ENCODE data around the gene SFSWAP.
"Not testable (repeated sequence)": the region's sequence is repeated elsewhere in the genome, so short reads cannot be mapped to it uniquely, and the experiment has no call there.

SFSWAP gene

DNA sequence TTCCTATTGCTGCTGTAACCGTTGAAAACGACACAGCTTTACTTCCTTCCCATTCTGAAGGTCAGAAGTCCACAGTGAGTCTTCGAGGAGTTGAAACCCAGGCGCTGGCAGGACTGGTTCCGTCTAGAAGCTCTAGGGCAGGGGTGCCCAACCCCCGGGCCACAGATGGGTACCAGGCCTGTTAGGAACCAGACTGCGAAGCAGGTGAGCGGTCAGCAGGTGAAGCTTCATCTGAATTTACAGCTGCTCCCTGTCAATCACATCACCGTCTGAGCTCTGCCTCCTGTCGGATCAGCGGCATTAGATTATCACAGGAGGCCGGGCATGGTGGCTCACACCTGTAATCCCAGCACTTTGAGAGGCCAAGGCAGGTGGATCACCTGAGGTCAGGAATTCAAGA lies 12.6 kb upstream of the SFSWAP start:
- no peak for DNase-seq (ENCODE audit: extremely low spot score, insufficient read length, low read depth)
- FAIRE-seq, result no peak

DNA sequence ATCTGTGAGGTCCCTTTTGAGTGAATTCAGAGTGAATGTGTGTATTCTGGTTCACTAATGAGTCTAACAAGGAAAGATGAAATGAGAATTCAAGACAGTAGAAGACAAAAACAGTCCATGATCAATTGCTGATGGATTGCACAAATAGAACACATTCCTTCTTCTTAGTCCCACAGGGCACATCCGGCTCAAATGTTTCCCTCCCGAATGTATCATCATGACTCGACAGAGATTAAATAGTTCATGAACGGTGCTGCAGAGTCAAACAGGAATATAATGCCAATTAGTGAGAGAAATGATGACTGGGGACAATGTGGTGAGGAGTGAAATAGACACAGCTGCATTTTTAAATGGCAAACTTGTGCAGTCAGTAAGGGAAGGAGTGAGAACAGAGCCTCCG lies 11.5 kb upstream of the SFSWAP start:
- DNase-seq (ENCODE audit: extremely low spot score, insufficient read length, low read depth) (no peak), FAIRE-seq (no peak)

DNA sequence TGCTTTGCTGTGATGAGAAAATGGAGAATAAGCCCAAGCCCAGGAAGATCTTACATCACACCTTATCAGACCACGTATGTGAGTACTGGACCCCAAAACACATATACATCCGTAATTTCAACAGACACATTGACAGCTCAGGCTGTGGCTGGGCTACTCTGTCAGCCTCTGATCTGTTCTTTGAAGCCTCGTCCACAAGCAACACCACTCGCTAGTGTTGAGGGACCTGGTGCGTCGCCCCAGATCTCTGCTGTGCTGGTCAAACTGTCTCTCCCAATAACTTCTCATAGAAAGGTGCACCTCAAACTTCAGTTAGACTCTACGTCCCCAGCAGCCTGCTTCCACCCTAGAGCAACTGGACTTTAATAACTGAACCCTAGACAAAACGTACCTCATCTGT lies 10.6 kb upstream of the SFSWAP start:
- FAIRE-seq (no peak), DNase-seq (ENCODE audit: extremely low spot score, insufficient read length, low read depth) (no peak)

DNA sequence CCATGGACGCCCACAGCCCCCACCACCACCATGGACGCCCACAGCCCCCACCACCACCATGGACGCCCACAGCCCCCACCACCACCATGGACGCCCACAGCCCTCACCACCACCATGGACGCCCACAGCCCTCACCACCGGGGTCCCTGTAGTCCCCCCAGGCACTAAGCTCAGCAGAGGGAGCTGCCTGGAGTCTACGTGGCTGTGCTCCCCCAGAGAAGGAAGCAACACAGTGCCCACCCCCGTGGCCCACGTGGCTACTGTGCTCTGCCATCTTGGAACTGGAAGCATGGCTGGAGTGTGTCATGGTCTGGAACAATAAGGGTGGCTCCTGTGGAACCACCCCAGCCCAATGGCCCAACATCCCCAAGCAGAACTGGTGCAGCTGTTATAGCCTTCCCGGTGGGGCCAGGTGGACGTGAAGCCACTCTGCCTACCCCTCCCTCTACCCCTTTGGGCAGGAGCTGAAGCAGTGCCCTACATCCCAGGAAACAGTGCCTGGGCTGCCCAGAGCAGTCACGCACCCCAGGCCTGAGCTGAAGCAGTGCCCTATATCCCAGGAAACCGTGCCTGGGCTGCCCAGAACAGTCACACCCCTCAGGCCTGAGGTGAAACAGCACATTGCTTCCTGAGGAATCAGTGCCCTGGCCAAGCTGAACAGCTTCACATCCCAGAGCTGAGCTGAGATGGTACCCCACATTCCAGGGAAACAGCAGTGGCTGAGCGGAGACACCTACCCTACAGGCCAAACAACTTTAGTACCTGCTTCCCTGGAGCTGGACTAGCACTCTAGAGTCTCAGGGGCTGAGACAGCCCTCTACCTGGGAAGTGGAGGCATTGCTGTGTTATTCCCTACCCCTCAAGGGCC lies 9.0 kb upstream of the SFSWAP start:
- no peak for FAIRE-seq
- no peak for DNase-seq (ENCODE audit: extremely low spot score, insufficient read length, low read depth)

DNA sequence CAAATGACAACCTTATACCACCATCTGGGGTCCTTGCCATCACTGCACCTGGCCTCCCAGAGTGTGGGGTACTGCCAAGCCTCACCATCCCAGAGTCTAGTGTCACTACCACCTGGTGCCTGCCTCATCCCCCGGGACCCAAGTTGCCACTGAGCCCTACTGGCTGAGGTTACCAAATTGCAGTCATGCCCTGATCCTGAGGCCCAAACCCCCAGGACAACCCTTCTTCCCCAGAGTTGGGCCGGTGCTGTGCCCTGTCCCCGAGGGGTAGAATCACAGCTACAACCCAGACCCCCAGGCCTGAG lies 8.4 kb upstream of the SFSWAP start:
- FAIRE-seq, result no peak
- DNase-seq (ENCODE audit: extremely low spot score, insufficient read length, low read depth), result no peak

DNA sequence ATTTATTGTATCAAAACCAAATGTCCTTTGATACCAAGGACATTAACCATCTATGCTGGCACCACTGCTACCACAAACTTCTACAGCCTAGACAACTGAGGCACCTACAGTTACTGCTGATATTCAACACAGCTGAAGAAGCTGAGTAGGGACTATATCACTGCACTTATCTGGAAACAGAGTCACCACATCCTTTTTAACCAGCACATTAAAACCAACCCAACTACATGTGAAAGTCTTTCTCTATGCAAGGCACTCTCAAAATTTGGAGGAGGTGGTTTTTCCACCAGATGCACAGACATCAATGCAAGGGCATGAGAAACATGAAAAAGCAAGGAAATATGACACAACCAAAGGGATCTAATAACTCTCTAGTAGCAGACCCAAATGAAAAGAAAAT lies 7.7 kb upstream of the SFSWAP start:
- no peak for FAIRE-seq
- no peak for DNase-seq (ENCODE audit: extremely low spot score, insufficient read length, low read depth)

DNA sequence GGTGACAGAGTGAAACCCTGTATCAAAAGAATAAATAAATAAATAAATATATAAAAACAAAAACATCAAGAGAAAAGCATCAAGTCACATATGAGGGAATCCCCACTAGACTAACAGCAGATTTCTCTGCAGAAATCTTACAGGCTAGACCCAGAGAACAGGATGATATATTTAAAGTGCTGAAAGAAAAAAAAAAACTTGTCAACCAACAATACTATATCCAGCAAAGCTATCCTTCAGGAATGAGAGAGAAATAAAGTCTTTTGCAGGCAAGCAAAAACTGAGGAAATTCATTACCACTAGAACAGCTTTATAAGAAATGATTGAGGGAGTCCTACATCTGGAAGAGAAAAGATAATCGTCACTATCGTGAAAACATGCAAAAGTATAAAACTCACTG lies 6.4 kb upstream of the SFSWAP start:
- DNase-seq (ENCODE audit: extremely low spot score, insufficient read length, low read depth) (no peak), FAIRE-seq (no peak)

DNA sequence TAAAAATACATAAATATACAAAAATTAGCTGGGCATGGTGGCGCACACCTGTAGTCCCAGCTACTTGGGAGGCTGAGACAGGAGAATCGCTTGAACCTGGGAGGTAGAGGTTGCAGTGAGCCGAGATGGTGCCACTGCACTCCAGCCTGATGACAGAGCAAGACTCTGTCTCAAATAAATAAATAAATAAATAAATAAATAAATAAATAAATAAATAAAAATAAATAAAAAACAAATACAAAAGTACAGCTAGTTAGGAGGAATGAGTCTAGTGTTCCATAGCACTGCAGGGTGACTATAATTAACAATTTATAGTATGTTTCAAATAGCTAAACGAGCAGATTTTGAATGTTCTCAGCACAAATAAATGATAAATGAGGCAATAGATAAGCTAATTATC lies 4.2 kb upstream of the SFSWAP start:
- DNase-seq (ENCODE audit: extremely low spot score, insufficient read length, low read depth); FAIRE-seq: not testable (repeated sequence)

DNA sequence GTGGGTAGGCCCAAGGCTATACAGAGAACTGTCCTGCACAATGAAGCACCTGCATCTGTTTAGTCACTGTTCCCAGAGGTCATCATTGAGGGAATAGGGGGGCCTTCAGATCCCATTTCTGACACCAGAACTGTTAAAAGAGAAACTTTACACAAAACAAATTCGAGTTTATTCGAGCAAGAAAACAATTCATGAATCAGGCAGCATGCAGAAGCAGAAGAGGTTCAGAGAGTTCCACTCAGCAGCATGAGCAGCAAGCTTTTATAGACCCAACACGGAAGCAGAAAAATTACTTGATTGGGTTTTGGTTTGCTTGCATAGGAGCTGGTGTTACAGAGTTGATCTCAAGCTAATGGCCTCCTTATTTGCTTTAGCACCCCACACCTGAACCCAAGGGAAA lies 1.7 kb upstream of the SFSWAP start:
- FAIRE-seq, result no peak

DNA sequence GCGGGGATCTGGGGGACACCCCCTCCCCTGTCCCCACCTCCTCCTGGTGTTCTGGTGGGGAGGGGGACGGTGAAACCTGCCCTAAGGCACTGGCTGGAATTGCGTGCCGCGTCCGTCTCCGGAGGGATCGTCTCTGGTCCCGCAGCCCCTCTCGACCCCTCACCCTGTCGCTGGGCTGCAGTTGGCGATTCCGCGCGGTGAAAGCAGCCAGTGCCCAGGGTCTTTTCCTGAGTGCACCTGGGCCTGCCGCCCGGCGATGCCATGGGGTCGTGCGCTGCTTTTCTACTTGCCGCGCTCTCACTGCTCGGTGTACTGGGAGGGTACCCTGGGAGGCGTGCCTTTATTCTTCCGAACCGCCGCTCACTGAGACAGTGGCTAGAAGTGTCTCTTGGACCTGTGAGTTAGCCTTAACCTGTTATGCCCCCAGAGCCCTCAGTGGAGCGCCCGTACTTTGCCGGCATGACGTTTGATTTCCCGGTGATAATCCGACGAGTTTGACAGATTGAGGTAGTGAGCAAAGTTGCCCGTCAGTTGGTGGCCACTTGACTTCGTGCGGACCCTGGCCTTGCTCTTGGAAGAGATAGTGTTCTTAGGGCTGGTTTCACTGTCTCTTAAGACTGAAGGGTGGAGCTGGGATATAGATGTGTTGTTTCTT lies 788 bp downstream of the SFSWAP start:
- DNase-seq (ENCODE audit: extremely low spot score, insufficient read length, low read depth) (no peak), FAIRE-seq (no peak)

More for the DNA sequence above, 1.7 kb upstream of the SFSWAP start:
- DNase-seq (ENCODE audit: extremely low spot score, insufficient read length, low read depth), result no peak

DNA sequence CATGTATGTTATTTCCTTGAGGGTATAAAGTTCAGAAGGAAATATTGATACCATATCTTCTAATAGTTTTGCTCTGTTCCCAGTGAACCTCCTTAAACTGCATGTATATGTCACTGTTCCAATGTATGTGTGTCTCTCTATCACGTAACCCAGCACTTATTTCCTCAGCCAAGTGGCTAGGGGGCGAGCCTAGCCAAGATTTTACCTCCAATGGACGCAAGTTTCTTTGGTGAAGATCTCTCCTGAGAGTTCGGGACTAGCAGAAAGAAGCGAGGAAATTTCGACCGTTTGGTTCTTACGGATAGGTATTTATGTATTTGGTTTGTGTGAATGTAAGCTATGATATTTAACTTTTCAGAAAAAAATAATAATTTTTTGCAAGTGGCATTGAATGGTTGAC lies 2.5 kb downstream of the SFSWAP start:
- FAIRE-seq, result no peak
- DNase-seq (ENCODE audit: extremely low spot score, insufficient read length, low read depth), result no peak

DNA sequence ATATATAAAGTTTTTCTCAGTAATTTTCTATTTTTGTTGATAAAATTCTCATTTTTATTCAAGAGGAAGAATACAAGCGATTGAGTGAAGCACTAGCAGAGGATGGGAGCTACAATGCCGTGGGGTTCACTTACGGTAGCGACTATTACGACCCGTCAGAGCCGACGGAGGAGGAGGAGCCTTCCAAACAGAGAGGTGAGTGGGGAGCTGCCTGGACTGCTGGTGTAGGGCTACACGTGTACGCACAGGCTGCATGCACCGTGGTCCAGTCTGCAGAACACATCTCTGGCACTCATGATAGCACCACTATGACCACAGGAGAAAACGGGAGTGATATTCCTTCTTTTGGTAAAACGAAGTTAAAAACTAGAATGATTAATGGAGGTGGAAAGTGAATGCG lies 3.9 kb downstream of the SFSWAP start:
- no peak for FAIRE-seq
- DNase-seq (ENCODE audit: extremely low spot score, insufficient read length, low read depth), result no peak

DNA sequence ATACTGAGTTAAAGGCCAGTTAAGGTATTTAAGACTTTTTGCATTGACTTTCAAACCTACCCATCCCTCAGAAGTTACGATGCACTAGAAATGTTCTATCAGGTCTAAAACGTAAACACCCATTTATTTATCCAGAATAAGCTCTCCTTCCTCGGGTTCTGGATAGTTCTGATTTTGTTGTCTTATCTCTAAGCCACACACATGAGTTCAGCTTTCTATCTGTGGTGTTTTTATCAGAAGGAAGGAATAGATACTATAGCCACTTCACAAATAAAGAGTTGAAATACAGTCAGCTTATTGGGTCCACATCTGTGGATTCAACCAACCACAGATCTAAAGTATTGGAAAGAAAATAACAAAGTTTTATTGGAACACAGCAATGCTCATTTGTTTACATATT lies 5.4 kb downstream of the SFSWAP start:
- no peak for FAIRE-seq
- DNase-seq (ENCODE audit: extremely low spot score, insufficient read length, low read depth), result no peak

DNA sequence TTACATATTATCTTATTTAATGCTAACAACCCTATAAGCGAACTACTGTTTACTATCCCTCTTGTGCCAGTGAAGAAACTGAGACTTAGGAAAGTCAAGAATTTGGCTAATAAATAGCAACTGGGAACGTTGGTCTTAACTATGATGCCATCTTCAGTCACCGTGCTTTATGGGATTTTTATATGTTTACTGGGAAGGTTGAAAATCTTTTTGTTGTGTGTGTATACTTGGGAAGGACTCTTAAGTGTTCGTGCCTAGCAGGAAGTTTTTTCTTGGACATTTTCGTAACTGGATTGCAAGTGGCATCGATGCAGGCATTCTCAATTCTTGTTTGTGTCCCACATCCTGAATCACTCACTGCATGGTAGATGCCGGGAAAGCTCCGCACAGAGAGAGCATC lies 9.4 kb downstream of the SFSWAP start:
- no peak for FAIRE-seq
- DNase-seq (ENCODE audit: extremely low spot score, insufficient read length, low read depth), result no peak

DNA sequence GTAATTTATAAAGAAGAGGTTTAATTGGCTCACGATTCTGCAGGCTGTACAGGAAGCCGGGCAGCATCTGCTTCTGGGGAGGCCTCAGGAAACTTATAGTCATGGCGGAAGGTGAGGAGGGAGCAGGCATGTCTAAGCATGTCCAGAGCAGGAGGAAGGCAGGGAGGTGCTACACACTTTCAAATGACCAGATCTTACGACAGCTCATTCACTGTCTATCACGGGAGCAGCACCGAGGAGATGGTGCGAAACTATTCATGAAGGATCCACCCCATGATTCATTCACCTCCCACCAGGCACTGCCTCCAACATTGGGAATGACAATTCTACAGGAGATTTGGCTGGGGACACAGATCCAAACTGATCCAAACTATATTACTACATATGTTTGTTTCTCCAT lies 10.0 kb downstream of the SFSWAP start:
- no peak for DNase-seq (ENCODE audit: extremely low spot score, insufficient read length, low read depth)
- peak; percentile 31 for FAIRE-seq

DNA sequence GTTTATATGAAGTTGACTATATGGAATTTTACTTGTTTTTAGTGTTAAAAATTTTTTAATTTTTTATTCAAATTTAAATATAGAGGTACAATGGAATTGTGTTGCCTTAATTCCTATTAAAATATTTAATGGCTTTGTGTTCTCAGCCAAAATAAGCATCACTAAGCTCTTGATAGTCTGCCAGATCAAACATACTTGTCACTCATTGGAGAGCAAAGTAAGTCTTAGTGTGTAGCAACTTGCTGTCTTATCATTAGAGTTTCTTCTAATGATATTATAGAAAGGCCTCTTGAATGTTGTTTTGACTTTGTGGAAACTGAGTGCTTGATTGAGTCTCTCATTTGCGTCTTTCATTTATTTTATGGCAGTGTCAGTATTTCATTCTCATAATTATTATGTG lies 10.7 kb downstream of the SFSWAP start:
- DNase-seq (ENCODE audit: extremely low spot score, insufficient read length, low read depth) (no peak), FAIRE-seq (no peak)

DNA sequence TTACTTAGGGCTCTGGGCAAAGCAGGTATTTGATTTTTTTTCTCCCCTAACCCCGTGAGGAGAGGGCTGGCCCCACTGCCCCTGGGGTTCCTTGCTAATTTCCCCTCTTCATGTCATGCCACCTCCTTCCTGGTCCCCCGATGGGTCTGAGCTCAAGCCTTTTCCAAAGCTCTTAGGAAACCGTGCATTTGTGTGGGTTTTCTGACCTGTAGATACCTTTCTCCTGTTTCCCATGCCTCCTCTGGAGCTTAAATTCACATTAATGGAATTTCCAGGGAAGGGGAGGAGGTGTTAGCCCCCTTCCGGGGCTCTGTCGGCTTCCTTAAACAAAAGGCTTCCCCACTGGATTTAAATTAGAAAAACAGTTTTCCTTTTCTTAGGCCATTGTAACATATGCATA lies 12.6 kb downstream of the SFSWAP start:
- no peak for FAIRE-seq
- no peak for DNase-seq (ENCODE audit: extremely low spot score, insufficient read length, low read depth)

DNA sequence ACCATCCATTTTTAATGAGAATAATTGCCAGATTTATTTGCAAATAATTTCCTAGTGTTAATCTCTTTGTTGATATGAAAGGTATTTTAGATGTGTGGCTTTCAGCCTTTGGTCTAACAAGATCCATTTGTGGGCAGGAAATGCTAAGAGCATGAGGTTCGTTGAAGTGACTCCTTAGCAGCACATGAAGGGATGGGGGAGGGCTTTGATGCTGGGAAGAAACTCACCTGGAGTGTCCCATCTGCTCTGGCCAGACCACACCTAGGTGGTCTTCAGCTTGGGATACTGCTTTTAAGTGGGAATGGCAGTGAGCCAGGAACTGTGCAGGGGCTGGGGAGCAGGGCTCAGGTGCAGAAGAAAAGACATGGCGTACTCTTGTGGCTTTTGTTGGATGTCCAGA lies 13.6 kb downstream of the SFSWAP start:
- DNase-seq (ENCODE audit: extremely low spot score, insufficient read length, low read depth) (no peak), FAIRE-seq (no peak)

DNA sequence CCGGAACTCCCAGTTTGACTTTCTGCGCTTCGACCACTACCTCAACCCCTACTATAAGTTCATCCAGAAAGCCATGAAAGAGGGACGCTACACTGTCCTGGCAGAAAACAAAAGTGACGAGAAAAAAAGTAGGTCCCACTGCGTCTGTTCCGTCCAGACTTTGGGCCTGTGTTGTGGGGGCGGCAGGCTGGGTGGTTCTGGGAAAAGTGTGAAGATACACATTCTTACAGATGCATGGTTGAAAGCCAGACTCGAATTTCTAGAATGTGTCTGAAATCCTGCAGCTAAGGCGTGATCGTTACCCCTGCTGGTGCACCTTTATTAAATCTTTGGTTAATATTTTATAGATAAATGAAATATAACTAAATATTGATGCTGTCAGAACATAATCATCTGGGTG lies 14.6 kb downstream of the SFSWAP start:
- FAIRE-seq (no peak), DNase-seq (ENCODE audit: extremely low spot score, insufficient read length, low read depth) (no peak)

DNA sequence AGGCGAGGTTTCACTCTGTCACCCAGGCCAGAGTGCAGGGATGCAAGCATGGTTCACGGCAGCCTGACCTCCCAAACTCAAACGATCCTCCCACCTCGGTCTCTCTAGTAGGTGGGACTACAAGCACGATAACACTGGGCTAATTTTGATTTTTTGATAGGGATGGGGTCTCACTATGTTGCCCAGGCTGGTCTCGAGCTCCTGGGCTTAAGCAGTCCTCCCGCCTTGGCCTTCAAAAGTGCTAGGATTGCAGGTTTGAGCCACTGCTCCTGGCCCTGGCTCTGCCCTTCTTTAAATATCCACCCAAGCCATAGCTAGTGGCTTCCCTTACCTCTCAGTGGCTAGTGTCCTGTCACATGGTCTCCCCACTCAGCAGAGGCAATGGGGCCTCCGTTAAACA lies 17.8 kb downstream of the SFSWAP start:
- no peak for FAIRE-seq
- no peak for DNase-seq (ENCODE audit: extremely low spot score, insufficient read length, low read depth)

DNA sequence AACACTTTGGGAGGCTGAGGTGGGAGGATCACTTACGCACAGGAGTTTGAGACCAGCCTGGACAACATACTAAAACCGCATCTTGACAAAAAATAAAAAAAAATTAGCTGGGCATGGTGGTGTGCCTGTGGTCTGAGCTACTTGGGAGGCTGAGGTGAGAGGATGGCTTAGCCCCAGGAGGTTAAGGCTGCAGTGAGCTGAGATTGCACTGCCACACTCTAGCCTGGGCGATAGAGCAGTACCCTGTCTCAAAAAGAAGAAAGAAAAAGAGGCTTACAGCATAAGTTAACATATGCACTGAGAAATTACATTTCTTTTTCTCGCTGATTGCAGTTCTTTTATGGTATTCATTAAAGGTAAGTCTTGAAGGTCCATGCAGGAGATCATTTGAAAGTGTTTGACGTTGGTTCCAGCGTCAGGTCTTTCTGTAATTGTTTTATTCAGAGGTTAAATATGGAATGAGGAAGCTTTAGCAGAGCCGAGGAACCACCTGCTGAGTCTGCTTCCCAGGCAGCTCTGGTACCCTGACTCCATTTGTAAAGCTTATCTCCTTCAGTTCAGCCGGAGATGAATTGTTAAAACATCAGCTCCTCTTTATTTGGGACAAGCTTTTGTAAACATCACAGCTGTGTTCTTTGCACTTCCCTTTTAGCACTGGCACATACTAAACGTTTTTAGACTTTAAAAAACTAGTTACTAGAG lies 18.5 kb downstream of the SFSWAP start:
- no peak for FAIRE-seq
- DNase-seq (ENCODE audit: extremely low spot score, insufficient read length, low read depth), result no peak

All from GM18507 (cell line).